ENCODE measurements around the gene CCL15. TPM values are rescaled to one million over a fixed set of nuclear protein-coding genes. Genes with fewer than 3 reads are reported as not detected.
"Not testable (repeated sequence)": the region's sequence is repeated elsewhere in the genome, so short reads cannot be mapped to it uniquely, and the experiment has no call there.

Gene CCL15
- total and polyA plus RNA-seq, 4 donors: 7.1 TPM; not detected in 3

DNA sequence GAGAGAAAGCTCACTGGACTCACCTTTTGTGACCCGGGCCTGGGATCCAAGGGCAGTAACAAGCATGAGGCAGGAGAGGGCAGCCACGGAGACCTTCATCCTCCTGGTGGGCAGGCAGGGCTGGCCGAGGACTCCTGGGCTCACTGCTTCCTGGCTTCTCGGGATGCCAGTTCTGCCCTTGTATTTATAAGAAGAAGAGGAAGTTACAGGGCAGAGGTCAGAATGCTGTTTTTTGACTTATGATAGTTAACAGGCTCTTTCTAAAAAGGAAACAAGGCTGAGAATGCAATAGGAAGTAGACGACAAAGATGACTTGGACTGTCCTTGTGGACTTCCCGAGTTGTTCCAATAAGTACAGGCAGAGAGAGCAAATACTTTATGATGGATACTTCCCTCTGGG lies 16.4 kb upstream of the CCL15 start, which contains the start of gene CCL23:
CCL23 (minus strand) TSS at position 174 of the 400 bp plus-strand sequence; CDS start at position 99, 75 bp downstream.
- no peaks in the 10 kb centered on the region for H3K36me3 ChIP-seq (ENCODE audit: control insufficient read depth in 1 of 2, insufficient read depth in 2 of 2, low read length in 1 of 2)
- H3K4me1 ChIP-seq (ENCODE audit: control insufficient read depth in 1 of 2, insufficient read depth in 2 of 2, low read length in 2 of 2): no peaks in the 10 kb centered on the region
- no peak within 1 kb of the TSS for H3K27ac ChIP-seq (ENCODE audit: low read depth in 1 of 2, low read length in 2 of 2)
- DNase-seq (no peak), ATAC-seq (ENCODE audit: low FRiP score) (no peak)
- no peaks in the 10 kb centered on the region for H3K27me3 ChIP-seq (ENCODE audit: control insufficient read depth in 1 of 2, insufficient read depth in 2 of 2, low read length in 1 of 2)
- no peak within 1 kb of the TSS for H3K4me3 ChIP-seq (ENCODE audit: low read length in 2 of 2)
- intact Hi-C loops (cut with DNase I): no loop called here
- 16 to 18% methylated on average over 6 of the region's 6 CpGs for WGBS, 2 donors
- no peaks in the 10 kb centered on the region for H3K9me3 ChIP-seq (ENCODE audit: control insufficient read depth, low read length)

DNA sequence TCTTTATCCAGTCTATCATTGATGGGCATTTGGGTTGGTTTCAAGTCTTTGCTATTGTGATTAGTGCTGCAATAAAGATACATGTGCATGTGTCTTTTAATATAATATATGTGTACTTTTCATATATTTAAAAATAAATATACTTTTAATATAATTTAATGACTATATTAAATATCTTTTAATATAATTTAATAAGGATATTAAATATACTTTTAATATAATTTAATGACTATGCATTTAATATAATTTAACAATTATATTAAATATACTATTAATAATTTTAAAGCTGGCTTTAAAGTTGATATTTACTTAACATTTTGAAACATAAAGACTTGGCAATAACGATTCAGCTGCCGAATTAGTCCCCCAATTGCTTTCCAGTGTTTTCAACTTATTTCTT lies 15.2 kb upstream of the CCL15 start:
- peaks cover 7% of the 10 kb centered on the region for H3K9me3 ChIP-seq (ENCODE audit: control insufficient read depth, low read length)
- ATAC-seq (ENCODE audit: low FRiP score): no peak
- H3K4me3 ChIP-seq (ENCODE audit: low read length in 2 of 2): no peak overlapping the region
- no peak overlapping the region for H3K27ac ChIP-seq (ENCODE audit: low read depth in 1 of 2, low read length in 2 of 2)
- intact Hi-C loops (cut with DNase I): no loop called here
- DNase-seq: no peak
- no peaks in the 10 kb centered on the region for H3K4me1 ChIP-seq (ENCODE audit: control insufficient read depth in 1 of 2, insufficient read depth in 2 of 2, low read length in 2 of 2)
- 89 to 92% methylated on average over 2 of the region's 2 CpGs for WGBS, 2 donors
- H3K36me3 ChIP-seq (ENCODE audit: control insufficient read depth in 1 of 2, insufficient read depth in 2 of 2, low read length in 1 of 2): no peaks in the 10 kb centered on the region
- no peaks in the 10 kb centered on the region for H3K27me3 ChIP-seq (ENCODE audit: control insufficient read depth in 1 of 2, insufficient read depth in 2 of 2, low read length in 1 of 2)

DNA sequence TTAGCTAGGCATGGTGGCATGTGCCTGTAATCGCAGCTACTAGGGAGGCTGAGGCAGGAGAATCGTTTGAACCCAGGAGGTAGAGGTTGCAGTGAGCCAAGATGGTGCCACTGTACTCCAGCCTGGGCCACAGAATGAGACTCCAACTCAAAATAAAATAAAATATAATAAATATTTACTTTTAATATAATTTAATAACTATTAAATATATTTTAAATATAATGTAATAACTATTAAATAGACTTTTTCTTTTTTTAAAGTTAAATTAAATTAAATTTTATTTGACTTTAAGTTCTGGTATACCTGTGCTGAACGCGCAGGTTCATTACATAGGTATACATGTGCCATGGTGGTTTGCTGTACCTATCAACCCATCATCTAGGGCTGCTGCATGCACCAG lies 14.5 kb upstream of the CCL15 start:
- H3K9me3 ChIP-seq (ENCODE audit: control insufficient read depth, low read length); H3K27me3 ChIP-seq (ENCODE audit: control insufficient read depth in 1 of 2, insufficient read depth in 2 of 2, low read length in 1 of 2); H3K27ac ChIP-seq (ENCODE audit: low read depth in 1 of 2, low read length in 2 of 2); intact Hi-C loops (cut with DNase I); H3K4me1 ChIP-seq (ENCODE audit: control insufficient read depth in 1 of 2, insufficient read depth in 2 of 2, low read length in 2 of 2); H3K4me3 ChIP-seq (ENCODE audit: low read length in 2 of 2); DNase-seq; ATAC-seq (ENCODE audit: low FRiP score); H3K36me3 ChIP-seq (ENCODE audit: control insufficient read depth in 1 of 2, insufficient read depth in 2 of 2, low read length in 1 of 2): not testable (repeated sequence)
- 89 to 92% methylated on average over 4 of the region's 4 CpGs for WGBS, 2 donors

DNA sequence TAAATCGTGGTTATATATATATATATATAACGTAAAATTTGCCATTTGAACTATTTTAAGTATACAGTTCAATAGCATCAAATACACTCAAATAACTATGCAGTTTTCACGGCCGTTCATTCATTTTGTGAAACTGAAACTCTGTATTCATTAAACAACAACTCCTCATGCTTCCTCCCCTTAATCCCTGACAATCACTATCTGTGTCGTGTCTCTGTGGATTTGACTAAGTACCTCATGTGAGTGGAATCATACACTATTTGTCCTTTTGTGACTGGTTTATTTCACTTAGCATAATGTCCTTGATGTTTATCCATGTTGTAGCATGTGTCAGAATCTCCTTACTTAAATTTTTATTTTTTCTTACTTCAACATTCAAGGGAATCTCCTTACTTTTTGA lies 13.6 kb upstream of the CCL15 start:
- Histone ChIP-seq H3K27me3 (ENCODE audit: control insufficient read depth in 1 of 2, insufficient read depth in 2 of 2, low read length in 1 of 2) (no peaks in the 10 kb centered on the region), H3K27ac (ENCODE audit: low read depth in 1 of 2, low read length in 2 of 2) (no peak overlapping the region), H3K4me1 (ENCODE audit: control insufficient read depth in 1 of 2, insufficient read depth in 2 of 2, low read length in 2 of 2) (no peaks in the 10 kb centered on the region), H3K9me3 (ENCODE audit: control insufficient read depth, low read length) (peaks cover 7% of the 10 kb centered on the region), H3K4me3 (ENCODE audit: low read length in 2 of 2) (no peak overlapping the region), H3K36me3 (ENCODE audit: control insufficient read depth in 1 of 2, insufficient read depth in 2 of 2, low read length in 1 of 2) (no peaks in the 10 kb centered on the region)
- ATAC-seq (ENCODE audit: low FRiP score): no peak
- DNase-seq: no peak
- WGBS, 2 donors: 71 to 76% methylated on average over 5 of the region's 5 CpGs
- intact Hi-C loops (cut with DNase I): no loop called here

DNA sequence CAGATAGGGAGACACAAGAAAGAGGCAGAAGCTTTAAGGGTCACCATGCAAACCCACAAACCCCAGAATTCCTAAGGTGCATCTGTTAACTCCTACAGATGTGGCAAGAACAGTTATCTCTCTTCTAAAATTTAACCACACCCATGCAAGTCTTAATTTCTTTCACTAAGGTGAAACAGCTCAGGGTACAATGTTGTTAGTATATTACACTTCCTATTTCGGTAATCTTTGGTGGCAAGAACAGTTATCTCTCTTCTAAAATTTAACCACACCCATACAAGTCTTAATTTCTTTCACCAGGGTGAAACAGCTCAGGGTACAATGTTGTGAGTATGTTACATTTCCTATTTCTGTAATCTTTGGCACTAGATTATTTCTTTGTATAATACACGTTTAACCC lies 9.8 kb upstream of the CCL15 start:
- H3K4me3 ChIP-seq (ENCODE audit: low read length in 2 of 2): no peak overlapping the region
- WGBS, 2 donors: 66 to 70% methylated on average over 2 of the region's 2 CpGs

DNA sequence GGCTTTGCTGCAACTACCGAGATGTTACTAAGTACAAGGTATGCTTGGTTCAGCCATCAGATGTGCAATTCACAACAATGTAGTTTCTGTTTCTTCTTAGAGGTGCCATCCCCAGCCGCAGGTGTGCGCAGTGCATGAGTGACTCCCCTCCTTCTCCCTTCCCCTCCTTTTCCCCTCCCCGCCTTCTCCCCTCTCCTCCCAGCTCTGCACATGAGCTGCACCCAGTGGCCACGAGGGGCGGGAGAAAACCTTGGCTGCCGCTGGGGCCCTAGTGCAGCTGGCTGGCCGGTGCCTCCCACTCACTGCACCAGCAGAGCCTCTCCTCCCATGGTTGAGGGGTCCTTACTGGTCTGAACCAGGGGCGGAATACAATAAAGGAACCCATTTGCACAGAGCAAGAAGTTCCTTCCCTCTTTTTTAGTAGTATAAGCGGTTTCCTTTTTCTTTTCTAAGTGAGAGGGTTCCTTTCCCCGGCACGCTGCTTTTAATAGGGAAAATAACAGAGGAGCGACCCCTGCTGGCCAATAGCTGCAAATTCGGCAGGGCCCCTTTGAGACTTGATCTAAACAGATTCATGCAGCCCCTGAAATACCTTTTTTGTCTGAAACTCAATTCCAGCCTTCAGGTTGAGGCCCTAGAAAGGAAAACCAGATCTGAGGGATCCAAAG lies 7.8 kb upstream of the CCL15 start:
- DNase-seq: no peak
- WGBS, 2 donors: 78 to 82% methylated on average over 14 of the region's 14 CpGs
- intact Hi-C loops (cut with DNase I): loop anchor here in 1 of 2 donors (10.0 kb wide), 1 partner anchor 54 kb away; no protein-coding TSS in a partner anchor
- no peaks in the 10 kb centered on the region for H3K4me1 ChIP-seq (ENCODE audit: control insufficient read depth in 1 of 2, insufficient read depth in 2 of 2, low read length in 2 of 2)
- H3K27ac ChIP-seq (ENCODE audit: low read depth in 1 of 2, low read length in 2 of 2): no peak overlapping the region
- H3K4me3 ChIP-seq (ENCODE audit: low read length in 2 of 2): no peak overlapping the region
- no peaks in the 10 kb centered on the region for H3K27me3 ChIP-seq (ENCODE audit: control insufficient read depth in 1 of 2, insufficient read depth in 2 of 2, low read length in 1 of 2)
- H3K36me3 ChIP-seq (ENCODE audit: control insufficient read depth in 1 of 2, insufficient read depth in 2 of 2, low read length in 1 of 2): no peaks in the 10 kb centered on the region
- no peak for ATAC-seq (ENCODE audit: low FRiP score)
- H3K9me3 ChIP-seq (ENCODE audit: control insufficient read depth, low read length): peaks cover 7% of the 10 kb centered on the region

More for the DNA sequence above, 9.8 kb upstream of the CCL15 start:
- Histone ChIP-seq H3K27ac (ENCODE audit: low read depth in 1 of 2, low read length in 2 of 2) (no peak overlapping the region), H3K36me3 (ENCODE audit: control insufficient read depth in 1 of 2, insufficient read depth in 2 of 2, low read length in 1 of 2) (no peaks in the 10 kb centered on the region), H3K9me3 (ENCODE audit: control insufficient read depth, low read length) (peaks cover 7% of the 10 kb centered on the region), H3K4me1 (ENCODE audit: control insufficient read depth in 1 of 2, insufficient read depth in 2 of 2, low read length in 2 of 2) (no peaks in the 10 kb centered on the region), H3K27me3 (ENCODE audit: control insufficient read depth in 1 of 2, insufficient read depth in 2 of 2, low read length in 1 of 2) (no peaks in the 10 kb centered on the region)
- ATAC-seq (ENCODE audit: low FRiP score) (no peak), DNase-seq (no peak)
- intact Hi-C loops (cut with DNase I): no loop called here

DNA sequence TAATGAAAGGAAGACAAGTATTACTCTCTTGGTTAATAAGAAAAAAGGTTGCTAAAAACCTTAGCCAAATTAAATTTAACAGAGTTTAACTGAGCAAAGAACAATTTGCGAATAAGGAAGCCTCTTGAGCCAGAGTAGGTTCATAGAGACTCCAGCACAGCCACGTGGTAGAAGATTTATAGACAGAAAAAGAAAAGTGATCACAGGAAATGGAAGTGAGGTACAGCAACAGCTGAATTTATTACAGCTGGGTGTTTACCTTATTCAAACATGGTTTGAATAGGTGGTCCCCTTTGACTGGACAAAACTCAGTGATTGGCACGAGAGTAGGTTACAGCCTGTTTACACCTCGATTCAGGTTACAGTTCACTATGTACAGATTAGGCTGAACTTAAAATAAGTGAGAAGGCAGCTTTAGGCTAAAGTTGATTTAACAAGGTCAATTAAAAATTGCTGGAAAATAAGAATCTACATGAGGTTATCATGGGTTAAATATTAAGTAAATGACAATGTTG lies 3.3 kb upstream of the CCL15 start:
- Histone ChIP-seq H3K9me3 (ENCODE audit: control insufficient read depth, low read length) (no peaks in the 10 kb centered on the region), H3K4me1 (ENCODE audit: control insufficient read depth in 1 of 2, insufficient read depth in 2 of 2, low read length in 2 of 2) (no peaks in the 10 kb centered on the region), H3K36me3 (ENCODE audit: control insufficient read depth in 1 of 2, insufficient read depth in 2 of 2, low read length in 1 of 2) (no peaks in the 10 kb centered on the region), H3K27me3 (ENCODE audit: control insufficient read depth in 1 of 2, insufficient read depth in 2 of 2, low read length in 1 of 2) (no peaks in the 10 kb centered on the region), H3K4me3 (ENCODE audit: low read length in 2 of 2) (no peak overlapping the region), H3K27ac (ENCODE audit: low read depth in 1 of 2, low read length in 2 of 2) (no peak overlapping the region)
- 36 to 38% methylated on average over 4 of the region's 4 CpGs for WGBS, 2 donors
- intact Hi-C loops (cut with DNase I): loop anchor here in 1 of 2 donors (10.0 kb wide), 1 partner anchor 50 kb away; no protein-coding TSS in a partner anchor
- no peak for DNase-seq
- no peak for ATAC-seq (ENCODE audit: low FRiP score)

DNA sequence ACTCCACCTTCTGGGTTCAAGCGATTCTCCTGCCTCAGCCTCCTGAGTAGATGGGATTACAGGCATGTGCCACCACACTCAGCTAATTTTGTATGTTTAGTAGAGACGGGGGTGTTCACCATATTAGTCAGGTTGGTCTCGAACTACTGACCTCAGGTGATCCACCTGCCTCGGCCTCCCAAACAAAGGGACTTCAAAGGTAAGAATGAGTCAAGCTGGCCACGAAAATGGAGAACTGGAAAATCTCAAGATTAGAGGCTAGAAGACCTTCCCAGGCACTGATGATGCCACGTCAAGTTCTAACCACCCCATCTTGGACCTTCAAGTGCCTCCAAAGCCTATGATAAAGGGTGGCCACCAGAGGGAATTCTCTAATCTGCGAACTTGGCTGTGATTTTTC lies 1.3 kb upstream of the CCL15 start:
- Histone ChIP-seq H3K27me3 (ENCODE audit: control insufficient read depth in 1 of 2, insufficient read depth in 2 of 2, low read length in 1 of 2) (no peaks in the 10 kb centered on the region), H3K27ac (ENCODE audit: low read depth in 1 of 2, low read length in 2 of 2) (no peak overlapping the region), H3K36me3 (ENCODE audit: control insufficient read depth in 1 of 2, insufficient read depth in 2 of 2, low read length in 1 of 2) (no peaks in the 10 kb centered on the region), H3K9me3 (ENCODE audit: control insufficient read depth, low read length) (no peaks in the 10 kb centered on the region), H3K4me3 (ENCODE audit: low read length in 2 of 2) (no peak overlapping the region), H3K4me1 (ENCODE audit: control insufficient read depth in 1 of 2, insufficient read depth in 2 of 2, low read length in 2 of 2) (no peaks in the 10 kb centered on the region)
- intact Hi-C loops (cut with DNase I): loop anchor here in 1 of 2 donors (10.0 kb wide), 1 partner anchor 48 kb away; no protein-coding TSS in a partner anchor
- ATAC-seq (ENCODE audit: low FRiP score) (no peak), DNase-seq (no peak)
- 76 to 82% methylated on average over 7 of the region's 7 CpGs for WGBS, 2 donors
